K562 (cell line): Measurements from ENCODE around the gene RET. TPM values are rescaled to one million over a fixed set of nuclear protein-coding genes. Genes with fewer than 3 reads are reported as not detected.
A peak's percentile ranks its signal among the peaks of the same experiment; 100 is the strongest.

Source experiments
- ARID3A ChIP-seq: IDR thresholded peaks from 2 replicates; pipeline ENCODE4 v1.6.1; 2012; ENCODE audit warnings: low read depth, low read length, improper control_type of control experiment, borderline replicate concordance
- CHD2 ChIP-seq: IDR thresholded peaks from 2 replicates; pipeline ENCODE4 v1.6.1; 2011; ENCODE audit warnings: low read depth, low read length
- CLOCK ChIP-seq: fragments of 250-450 bp; sonication (Bioruptor Pico); IDR thresholded peaks from 2 replicates; pipeline ENCODE4 v1.4.0; 2020; ENCODE audit warnings: mild to moderate bottlenecking, moderate library complexity, borderline replicate concordance
- KDM2B ChIP-seq: fragments of 250-450 bp; sonication (Bioruptor Pico); IDR thresholded peaks from 2 replicates; pipeline ENCODE4 v1.8.0; 2021; ENCODE audit warnings: mild to moderate bottlenecking, moderate library complexity
- MTA2 ChIP-seq: fragments of 450-650 bp; IDR thresholded peaks from 2 replicates; pipeline ENCODE4 v1.6.1; 2016; ENCODE audit warnings: low read depth
- NFATC3 ChIP-seq: fragments of 450-650 bp; IDR thresholded peaks from 2 replicates; pipeline ENCODE4 v1.6.1; 2017; ENCODE audit warnings: mild to moderate bottlenecking
- NFYB ChIP-seq: IDR thresholded peaks from 2 replicates; pipeline ENCODE4 v1.6.1; 2011; ENCODE audit warnings: mild to moderate bottlenecking, moderate library complexity; ENCODE audit not compliant: insufficient read length; ENCODE audit errors: extremely low read depth
- PHB ChIP-seq: fragments of 250-450 bp; sonication (Bioruptor Pico); IDR thresholded peaks from 2 replicates; pipeline ENCODE4 v1.5.0; 2021
- POLR3G ChIP-seq: IDR thresholded peaks from 2 replicates; pipeline ENCODE4 v1.6.1; 2011; ENCODE audit not compliant: insufficient read length, insufficient replicate concordance; ENCODE audit errors: extremely low read depth
- SMAD3 ChIP-seq: fragments of 450-650 bp; formaldehyde crosslinking; conservative IDR thresholded peaks from 2 replicates; pipeline ENCODE4 v1.4.0; 2020; ENCODE audit warnings: mild to moderate bottlenecking
- SMARCE1 ChIP-seq: fragments of 450-650 bp; IDR thresholded peaks from 2 replicates; pipeline ENCODE4 v1.7.1; 2016; ENCODE audit warnings: mild to moderate bottlenecking
- SRSF7 ChIP-seq: fragments of 200-400 bp; formaldehyde crosslinking; optimal IDR thresholded peaks from 2 replicates; pipeline ENCODE3; 2017; ENCODE audit warnings: mild to moderate bottlenecking, low read depth, low read length
- ZBTB49 ChIP-seq: sonication (generic); formaldehyde crosslinking; IDR thresholded peaks from 2 replicates; pipeline ENCODE4 v1.8.0; 2022; ENCODE audit warnings: missing genetic modification reagents, mild to moderate bottlenecking, borderline replicate concordance
- ZBTB8A ChIP-seq: fragments of 450-650 bp; IDR thresholded peaks from 2 replicates; pipeline ENCODE4 v1.6.1; 2018; ENCODE audit warnings: mild to moderate bottlenecking, moderate library complexity; ENCODE audit not compliant: partially characterized antibody
- ZEB2 ChIP-seq: fragments of 450-650 bp; IDR thresholded peaks from 2 replicates; pipeline ENCODE4 v1.6.1; 2016
- ZFPM2 ChIP-seq: fragments of 250-450 bp; sonication (Bioruptor Pico); IDR thresholded peaks from 2 replicates; pipeline ENCODE4 v1.5.1; 2022; ENCODE audit warnings: mild to moderate bottlenecking
- ZKSCAN3 ChIP-seq: fragments of 250-450 bp; sonication (Bioruptor Pico); IDR thresholded peaks from 2 replicates; pipeline ENCODE4 v1.4.0; 2020
- ZNF197 ChIP-seq: fragments of 200-800 bp; sonication (Bioruptor generic); IDR thresholded peaks from 2 replicates; pipeline ENCODE4 v1.6.1; 2016; ENCODE audit warnings: low read depth, missing genetic modification characterization, missing compliant biosample characterization
- ZNF592 ChIP-seq: fragments of 450-650 bp; IDR thresholded peaks from 2 replicates; pipeline ENCODE4 v1.6.1; 2017; ENCODE audit warnings: antibody characterized with exemption, mild to moderate bottlenecking
- ZNF707 ChIP-seq: fragments of 250-450 bp; sonication (Bioruptor Pico); conservative IDR thresholded peaks from 2 replicates; pipeline ENCODE4 v1.8.0; 2022; ENCODE audit warnings: inconsistent platforms, mild to moderate bottlenecking, moderate library complexity
- polyA plus RNA-seq, 8 experiments: library from polyadenylated mRNA; depleted of rRNA in 4 of 8; stranded (reverse) in 5 of 8; unstranded in 3 of 8; fragments of >200 nt; fragmentation: Nextera tagmentation in 2 of 8; fragmentation: Illumina TruSeq in 1 of 8; extraction: Ambion mirVana in 2 of 8; extraction: Trizol in 1 of 8; gene quantifications; 2 replicates each; pipeline versions ENCODE4 v1.2.1 to v1.2.3, GENCODE V29; 2011 to 2014; ENCODE audit warnings: inconsistent platforms in 1 of 8, missing spikeins in 1 of 8
- total RNA-seq, 7 experiments: library from RNA; depleted of rRNA in 6 of 7; stranded (reverse); fragments of >200 nt in 6 of 7; fragmentation: Illumina TruSeq in 2 of 7; extraction: Trizol in 2 of 7; gene quantifications; 2 replicates each; pipeline versions ENCODE4 v1.2.1 to v1.2.3, GENCODE V29; 2011 to 2021; ENCODE audit warnings: low replicate concordance in 1 of 7

The RET gene
- total and polyA plus RNA-seq, 9 of the 15 experiments (the other 6 are each of a cell fraction or from before 2014, with no cell fraction given): 0.04 to 0.05 TPM; not detected in 7

GRCh38 chr10:43138757-43139241, 61.9 kb downstream of the RET start (continued):
- TF ChIP-seq ZNF707 (CRISPR knock-in tag) (no peak), ZNF197 (no peak), PHB (no peak), ARID3A (no peak), CLOCK (CRISPR knock-in tag) (no peak), NFATC3 (no peak), ZKSCAN3 (CRISPR knock-in tag) (no peak), SMAD3 (CRISPR knock-in tag) (no peak), POLR3G (no peak), ZNF592 (no peak), SMARCE1 (0 out of 2 replicates have a peak, but pooled peaks have one; percentile 24), ZEB2 (peak; percentile 39; the same call in 1 of the 2 replicates), ZBTB49 (no peak), NFYB (no peak), ZFPM2 (CRISPR knock-in tag) (no peak), ZBTB8A (no peak), SRSF7 (no peak), MTA2 (no peak), KDM2B (CRISPR knock-in tag) (no peak), CHD2 (no peak)
